GM23248 (cell line): ENCODE measurements around the gene TMEM131L.

Experiments used
- EZH2 ChIP-seq: fragments of 200-600 bp; sonication (generic); IDR thresholded peaks from 2 replicates; pipeline ENCODE4 v1.6.1; 2018; ENCODE audit warnings: antibody characterized with exemption, mild to moderate bottlenecking; ENCODE audit not compliant: insufficient read depth, poor library complexity, severe bottlenecking
- EZH2phosphoT487 ChIP-seq: fragments of 200-600 bp; sonication (generic); IDR thresholded peaks from 2 replicates; pipeline ENCODE4 v1.6.1; 2018; ENCODE audit warnings: antibody characterized with exemption, moderate library complexity, mild to moderate bottlenecking, low read depth; ENCODE audit not compliant: insufficient read depth

GRCh38 chr4:153573881-153574802 is 108.0 kb downstream of the TMEM131L start:
- TF ChIP-seq EZH2, result no peak
- TF ChIP-seq EZH2phosphoT487, result no peak
